Iris pigment epithelial cell (primary cell): ENCODE results near the gene SLC25A18.

Experiments
- DNase-seq: peaks from one replicate; pipeline ENCODE4 v3.0.0-alpha.2; 2011; ENCODE audit warnings: low read depth

SLC25A18 gene

GRCh38 chr22:17570851-17571631 is 7.7 kb downstream of the SLC25A18 start:
- DNase-seq: peak; percentile 96

DNA sequence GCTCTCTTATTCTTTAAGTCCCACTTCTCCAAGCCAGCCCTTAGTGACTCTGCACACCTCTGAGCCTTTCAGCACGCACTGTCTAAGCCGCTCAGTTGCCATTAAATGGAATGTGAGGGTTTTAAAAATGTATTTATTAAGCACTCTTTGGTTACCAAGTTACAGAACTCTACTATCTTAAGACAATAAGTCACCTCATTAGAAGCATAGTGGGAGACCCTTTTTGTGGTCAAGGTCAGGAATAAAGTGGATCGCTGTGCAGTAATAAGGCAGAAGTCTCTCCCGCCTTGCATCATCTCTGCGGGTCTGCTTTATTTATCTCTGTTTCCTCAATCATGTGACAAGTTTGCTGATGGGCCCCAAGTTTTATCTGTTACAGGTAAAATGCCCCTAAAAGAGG is 11.9 kb downstream of the SLC25A18 start:
- DNase-seq: no peak

GRCh38 chr22:17575681-17576080 is 12.4 kb downstream of the SLC25A18 start:
- DNase-seq: no peak

GRCh38 chr22:17576470-17576869 is 13.2 kb downstream of the SLC25A18 start:
- peak; percentile 94 for DNase-seq

DNA sequence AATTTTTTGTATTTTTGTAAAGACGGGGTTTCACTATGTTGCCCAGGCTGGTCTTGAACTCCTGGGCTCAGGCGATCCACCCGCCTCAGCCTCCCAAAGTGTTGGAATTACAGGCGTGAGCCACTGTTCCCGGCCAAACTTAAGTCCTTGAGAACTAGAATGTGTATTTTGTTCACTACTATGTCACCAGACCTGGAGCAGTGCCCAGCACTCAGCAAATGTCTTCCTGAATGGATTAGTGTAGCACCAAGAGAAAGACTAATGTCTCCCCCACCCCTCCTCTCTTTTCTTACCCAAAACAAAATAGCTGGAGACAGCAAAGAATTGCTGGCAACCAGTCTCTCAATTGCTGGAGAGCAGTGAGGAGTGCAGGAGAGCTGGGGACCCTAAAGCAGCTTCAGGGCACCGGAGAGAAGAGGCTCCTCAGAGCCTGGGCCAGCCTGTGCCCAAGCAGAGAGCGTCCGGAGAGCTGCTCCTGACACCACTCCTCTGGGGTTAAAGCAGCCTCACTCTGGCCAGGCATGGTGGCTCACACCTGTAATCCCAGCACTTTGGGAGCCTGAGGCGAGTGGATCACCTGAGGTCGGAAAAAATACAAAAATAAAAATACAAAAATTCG is 14.9 kb downstream of the SLC25A18 start:
- peak; percentile 57 for DNase-seq

- no peak for DNase-seq
Observed at GRCh38 chr22:17579535-17579981, 16.3 kb downstream of the SLC25A18 start.

- DNase-seq: no peak
Observed at GRCh38 chr22:17580441-17581031, 17.2 kb downstream of the SLC25A18 start.

DNA sequence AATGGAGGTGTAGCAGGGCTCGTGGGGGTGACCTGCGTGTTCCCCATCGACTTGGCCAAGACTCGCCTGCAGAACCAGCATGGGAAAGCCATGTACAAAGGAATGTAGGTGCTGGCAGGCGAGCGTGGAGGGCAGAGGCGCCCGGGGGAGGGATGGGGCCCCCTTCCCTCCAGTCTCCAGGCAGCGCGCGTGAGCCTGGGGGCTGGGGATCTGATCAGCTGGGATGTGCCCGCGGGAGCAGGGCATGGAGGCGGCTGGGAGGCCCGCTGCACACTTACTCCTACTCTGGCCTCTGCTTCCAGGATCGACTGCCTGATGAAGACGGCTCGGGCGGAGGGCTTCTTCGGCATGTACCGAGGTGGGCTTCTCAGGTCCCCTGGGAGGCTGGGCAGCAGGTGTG is 17.8 kb downstream of the SLC25A18 start:
- DNase-seq: no peak

- no peak for DNase-seq
Observed at GRCh38 chr22:17581631-17582030, 18.3 kb downstream of the SLC25A18 start.

DNA sequence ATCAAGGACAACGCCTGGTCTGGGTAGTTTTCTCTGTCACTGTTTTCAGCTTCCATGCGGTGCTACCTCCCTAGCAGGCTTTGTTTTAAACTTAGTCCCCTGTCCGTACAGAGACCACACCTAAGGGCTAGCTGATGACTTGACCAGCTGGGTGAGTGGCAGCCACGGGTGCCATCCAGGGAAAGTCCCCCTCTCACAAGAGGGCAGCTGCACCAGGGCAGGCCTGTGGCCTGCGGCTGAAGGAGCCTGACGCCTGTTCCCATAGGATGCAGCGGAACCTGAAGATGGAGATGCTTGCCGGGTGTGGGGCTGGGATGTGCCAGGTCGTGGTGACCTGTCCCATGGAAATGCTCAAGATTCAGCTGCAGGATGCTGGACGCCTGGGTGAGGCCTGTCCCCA is 19.9 kb downstream of the SLC25A18 start:
- no peak for DNase-seq

- DNase-seq: no peak
Observed at GRCh38 chr22:17586831-17587440, 23.6 kb downstream of the SLC25A18 start.

DNA sequence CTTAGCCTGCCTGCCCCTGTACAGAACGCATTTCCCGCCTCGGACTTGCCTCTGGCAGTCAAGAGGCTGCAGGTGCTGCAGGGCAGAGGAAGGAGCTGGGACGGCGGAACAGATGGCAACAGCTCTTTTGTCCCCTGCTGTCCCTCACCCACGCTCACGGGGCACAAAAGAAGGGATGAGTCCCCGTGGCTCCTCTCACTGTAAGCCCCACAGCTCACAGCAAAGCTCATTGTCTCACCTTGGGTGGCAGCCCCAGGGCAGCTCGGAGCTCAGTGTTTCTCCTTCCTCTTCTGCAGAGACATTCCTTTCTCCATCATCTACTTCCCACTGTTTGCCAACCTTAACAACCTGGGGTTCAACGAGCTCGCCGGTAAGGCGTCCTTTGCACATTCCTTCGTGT is 24.3 kb downstream of the SLC25A18 start:
- DNase-seq: no peak

- no peak for DNase-seq
Observed at GRCh38 chr22:17588606-17589005, 25.3 kb downstream of the SLC25A18 start.

DNA sequence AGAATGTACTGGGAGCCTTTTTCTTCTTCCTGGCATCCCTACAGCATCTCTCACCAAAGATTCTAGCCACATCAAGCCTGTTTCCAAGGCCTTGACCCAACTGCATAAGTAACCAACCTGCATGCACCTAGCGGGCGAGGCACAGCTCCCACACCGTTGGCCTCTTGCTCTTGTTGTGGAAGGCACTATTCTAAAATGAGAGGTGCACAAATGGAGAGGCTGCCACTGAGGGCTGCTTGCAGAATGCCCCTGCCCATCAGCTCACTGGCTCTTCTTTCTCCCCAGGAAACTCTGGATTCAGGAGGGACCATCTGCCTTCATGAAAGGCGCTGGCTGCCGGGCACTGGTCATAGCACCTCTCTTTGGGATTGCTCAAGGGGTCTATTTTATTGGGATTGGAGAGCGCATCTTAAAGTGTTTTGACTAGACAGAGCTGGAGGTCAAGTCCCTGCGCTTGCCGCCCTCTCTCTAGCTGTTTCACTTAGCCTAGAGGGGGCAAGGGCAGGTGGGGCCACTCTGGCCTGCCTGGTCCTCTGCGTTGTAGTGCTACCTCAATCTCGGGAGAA is 26.6 kb downstream of the SLC25A18 start:
- no peak for DNase-seq

DNA sequence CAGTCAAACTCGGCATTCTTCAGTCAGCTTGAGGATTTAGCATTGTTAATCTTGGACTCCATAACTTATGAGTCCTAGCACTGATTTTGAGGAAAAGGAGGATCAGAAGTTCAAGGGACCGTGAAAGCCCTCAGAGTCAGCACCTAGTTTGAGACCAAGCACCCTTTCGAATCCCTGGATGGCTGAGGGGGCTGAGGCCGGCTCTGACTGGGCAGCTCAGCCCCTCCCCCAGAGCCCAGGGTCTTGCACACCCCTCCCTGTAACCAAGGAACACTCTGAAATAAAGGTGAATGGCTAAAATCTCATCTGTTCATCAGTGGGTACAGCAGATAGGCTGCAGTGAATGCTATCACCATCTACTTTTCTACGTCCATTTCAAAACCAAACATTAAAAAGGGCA is 27.3 kb downstream of the SLC25A18 start:
- no peak for DNase-seq

DNA sequence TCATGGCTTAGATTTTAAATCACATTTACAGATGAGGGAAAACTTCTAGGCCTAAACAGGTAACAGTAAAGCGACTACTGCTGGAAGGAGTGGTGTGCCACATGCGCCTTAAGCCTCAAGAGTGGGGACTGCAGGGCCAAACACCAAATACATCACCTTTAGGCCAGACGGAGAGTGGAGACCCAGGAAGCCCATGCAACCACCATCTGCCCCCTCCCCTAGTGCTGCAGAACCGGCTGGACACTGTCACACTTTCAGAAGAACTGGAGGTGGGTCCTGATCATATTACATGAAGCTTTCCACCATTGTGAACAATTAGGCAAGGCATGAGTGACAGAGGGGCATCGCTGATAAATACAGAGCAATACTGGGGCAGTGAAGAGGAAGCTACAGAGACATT is 28.9 kb downstream of the SLC25A18 start:
- no peak for DNase-seq

DNA sequence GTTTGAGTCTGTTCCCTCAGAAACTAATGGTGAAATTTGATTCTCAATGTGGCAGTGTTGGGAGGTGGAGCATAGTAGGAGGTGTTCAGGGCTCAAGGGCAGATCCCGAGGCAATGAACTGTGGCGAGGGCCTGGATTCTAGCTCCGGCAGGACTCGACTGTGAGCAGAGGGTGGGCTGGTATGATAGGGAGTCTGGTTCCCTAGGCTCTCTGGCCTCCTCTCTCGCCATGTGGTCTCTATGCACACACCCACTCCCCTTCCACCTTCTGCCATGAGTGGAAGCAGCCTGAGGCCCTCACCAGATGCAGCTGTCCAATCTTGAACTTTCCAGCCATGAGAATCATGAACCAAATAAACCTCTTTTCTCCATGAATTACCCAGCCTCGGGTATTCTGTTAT is 32.9 kb downstream of the SLC25A18 start:
- no peak for DNase-seq

DNA sequence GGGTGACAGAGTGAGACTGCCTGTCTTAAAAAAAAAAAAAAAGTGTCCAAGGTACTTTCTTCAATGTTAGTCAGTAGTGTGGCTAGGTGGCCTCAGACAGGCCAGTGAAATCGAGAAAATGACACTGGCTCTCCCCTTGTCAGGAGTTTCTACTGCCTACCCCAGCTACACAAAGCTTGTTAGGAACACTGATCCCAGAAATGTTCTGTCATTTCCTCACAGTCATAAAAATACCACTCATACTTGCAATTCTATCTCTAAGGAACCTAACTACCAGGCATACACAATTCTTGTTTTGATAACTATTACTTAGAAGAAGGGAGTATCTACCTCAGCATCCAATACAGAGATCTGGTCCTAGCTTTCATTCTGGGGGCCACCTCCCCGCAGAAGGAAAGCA is 33.9 kb downstream of the SLC25A18 start:
- DNase-seq: peak; percentile 64

GRCh38 chr22:17598318-17598717 is 35.0 kb downstream of the SLC25A18 start:
- no peak for DNase-seq

DNA sequence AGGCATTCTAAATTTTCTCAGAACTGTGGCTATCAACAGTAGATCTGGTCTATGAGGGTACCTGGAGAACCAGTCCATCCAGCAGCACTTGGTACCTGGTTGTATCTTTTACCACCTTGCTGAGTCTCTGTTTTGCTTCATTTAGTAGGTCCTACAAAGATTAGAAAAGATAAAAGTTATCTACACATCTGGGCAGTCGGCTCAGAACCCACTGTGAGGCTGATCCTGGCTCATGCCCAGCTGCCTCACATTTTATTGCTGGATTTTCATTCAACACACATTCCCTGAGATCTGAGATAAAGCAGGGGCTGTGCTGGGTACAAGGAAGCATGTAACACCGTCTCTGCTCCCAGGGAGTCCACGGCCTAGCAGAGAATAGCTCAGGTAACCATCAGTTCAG is 37.7 kb downstream of the SLC25A18 start:
- no peak for DNase-seq

- no peak for DNase-seq
Observed at GRCh38 chr22:17603668-17604067, 40.4 kb downstream of the SLC25A18 start.

DNA sequence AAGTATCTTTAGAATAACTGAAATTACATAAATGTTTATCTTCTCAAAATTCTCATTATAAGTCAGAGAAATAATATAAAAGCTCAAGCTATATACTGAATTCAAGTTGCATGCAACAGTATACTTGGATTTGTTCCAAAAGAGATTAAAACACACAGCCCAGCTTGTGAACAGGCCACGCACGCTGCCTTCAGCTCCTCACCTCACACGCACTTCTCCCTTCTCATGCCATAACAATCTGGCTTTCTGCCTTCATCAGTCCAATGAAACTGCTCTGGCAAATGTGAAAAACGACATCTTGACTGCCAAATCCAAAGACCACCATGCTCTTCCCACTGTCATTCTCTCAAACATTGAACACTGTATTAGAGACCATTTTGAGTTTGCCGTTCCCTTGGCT is 43.2 kb downstream of the SLC25A18 start:
- peak; percentile 26 for DNase-seq
